Upper lobe of left lung (tissue), 6 donors: ENCODE results near the gene MTCP1. TPM values are rescaled to one million over a fixed set of nuclear protein-coding genes. Genes with fewer than 3 reads are reported as not detected.
A peak's percentile ranks its signal among the peaks of the same experiment; 100 is the strongest.

Experiments used
- ATAC-seq, 2 donors: fragments of 200-7000 bp; cut with Tn5 transposase; one replicate each; pipeline ENCODE4 v1.9.1; 2022; ENCODE audit warnings: mild to moderate bottlenecking in 2 of 2, moderate library complexity in 2 of 2; ENCODE audit not compliant: low FRiP score in 2 of 2
- DNase-seq, 2 donors: peaks; one replicate each; pipeline ENCODE4 v3.0.0-alpha.2; 2019 to 2020
- H3K27ac ChIP-seq, 4 donors: fragments of 200-600 bp; sonication (generic); one replicate each; pipeline ENCODE4 v1.5.1; 2016 to 2019
- H3K27me3 ChIP-seq, 4 donors: fragments of 200-600 bp; sonication (generic); one replicate each; pipeline ENCODE4 v1.5.1; 2017 to 2019
- H3K36me3 ChIP-seq, 4 donors: fragments of 200-600 bp; sonication (generic); one replicate each; pipeline ENCODE4 v1.5.1; 2016 to 2019
- H3K4me1 ChIP-seq, 4 donors: fragments of 200-600 bp; sonication (generic); one replicate each; pipeline ENCODE4 v1.5.1; 2018 to 2019
- H3K4me3 ChIP-seq, 4 donors: fragments of 200-600 bp; sonication (generic); one replicate each; pipeline ENCODE4 v1.5.1; 2017 to 2019; ENCODE audit warnings: mild to moderate bottlenecking in 2 of 4, moderate library complexity in 1 of 4
- H3K9me3 ChIP-seq, 4 donors: fragments of 200-600 bp; sonication (generic); one replicate each; pipeline ENCODE4 v1.5.1; 2018 to 2019
- CTCF ChIP-seq, 6 experiments: fragments of 450-650 bp in 4 of 6; fragments of 200-600 bp in 2 of 6; sonication (generic) in 2 of 6; IDR thresholded peaks; one replicate each; pipeline ENCODE4 v1.5.1; 2016 to 2019; ENCODE audit warnings: antibody characterized with exemption in 6 of 6
- EP300 ChIP-seq, 4 donors: sonication (generic); formaldehyde crosslinking; IDR thresholded peaks; one replicate each; pipeline ENCODE4 v1.5.1; 2017; ENCODE audit warnings: antibody characterized with exemption in 4 of 4, control low read depth in 2 of 4
- POLR2A ChIP-seq, 4 donors: fragments of 450-650 bp; IDR thresholded peaks; one replicate each; pipeline ENCODE4 v1.5.1; 2016 to 2017; ENCODE audit warnings: antibody characterized with exemption in 4 of 4, mild to moderate bottlenecking in 2 of 4
- POLR2AphosphoS5 ChIP-seq, 2 donors: sonication (generic); formaldehyde crosslinking; IDR thresholded peaks; one replicate each; pipeline ENCODE4 v1.5.1; 2017; ENCODE audit warnings: antibody characterized with exemption in 2 of 2
- WGBS, 2 donors: methylation state at CpG; one replicate each; pipeline ENCODE4 v1.1.5; 2017 to 2018; 5-methylcytosine and 5-hydroxymethylcytosine counted together
- total RNA-seq, 6 donors: library from RNA; depleted of rRNA in 4 of 6; stranded (reverse); fragments of >200 nt in 4 of 6; gene quantifications; one replicate each; pipeline versions ENCODE4 v1.1.0 to v1.2.1, GENCODE V29; 2016 to 2021
- donor health status: DM: no; HTN: no; CAD: no; lungs with moderate emphysema.
- donor health status: DM: no; HTN: yes; CAD: no; lungs with severe emphysema.

The MTCP1 gene
- total RNA-seq, 6 donors from 2014 or later, result 3.4 to 12.3 (median 8.0) TPM

DNA sequence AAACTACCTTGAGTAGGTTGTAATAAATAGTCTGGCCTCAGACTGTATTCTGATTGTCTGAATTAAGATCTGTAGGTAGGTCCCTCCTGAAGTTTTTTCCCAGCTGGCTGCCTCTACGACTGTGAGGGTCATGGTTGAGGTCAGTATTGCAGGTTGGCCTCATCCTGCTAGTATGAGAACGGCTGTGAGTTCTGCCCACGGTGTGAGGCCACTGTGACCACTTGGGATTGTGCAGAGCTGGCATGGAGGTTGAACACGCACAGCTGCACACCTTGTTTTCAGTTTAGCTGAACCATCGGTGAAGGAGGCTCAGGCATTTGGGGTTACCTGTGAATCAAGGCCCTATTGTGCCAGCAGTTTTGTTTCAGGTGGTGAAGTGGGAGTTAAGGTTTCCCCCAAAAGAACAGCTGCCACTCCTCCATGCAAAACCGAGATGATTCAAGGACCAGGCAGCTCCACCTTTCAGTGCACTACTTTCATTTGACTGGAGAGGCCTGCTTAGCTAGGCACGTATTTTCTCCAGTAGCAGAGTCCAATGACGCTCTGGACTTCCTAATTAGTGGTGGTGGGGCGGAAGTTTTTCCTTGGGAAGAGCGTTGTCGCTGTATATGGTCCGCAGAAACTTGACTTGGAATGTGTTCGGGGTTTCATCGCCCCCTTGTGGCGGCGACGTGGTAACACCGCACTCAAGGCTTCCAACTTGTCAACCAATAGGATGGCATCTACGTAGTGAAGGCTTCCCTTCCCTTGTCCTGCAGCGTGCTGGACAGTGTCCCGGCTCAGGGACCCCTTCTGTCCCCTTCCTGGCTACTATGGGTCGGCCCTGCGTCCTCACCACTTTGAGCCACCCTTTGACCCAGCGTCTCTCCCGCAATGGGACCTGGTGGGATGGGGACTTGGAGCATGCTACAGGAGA lies 13.8 kb downstream of the MTCP1 start:
- peak; percentile 91 to 92 for ATAC-seq

GRCh38 chrX:155056471-155056870 lies 14.5 kb downstream of the MTCP1 start:
- no peak for ATAC-seq
- no peaks in the 10 kb centered on the region for H3K27me3 ChIP-seq
- H3K4me1 ChIP-seq, result peaks cover 0 to 7% (median 2%) of the 10 kb centered on the region in 4 donors
- H3K27ac ChIP-seq, result peak overlapping the region in 1 of 4 donors; percentile 61
- 83 to 92% methylated on average over 1 of the region's 1 CpG for WGBS, 2 donors
- peaks cover 0 to 14% (median 0%) of the 10 kb centered on the region in 4 donors for H3K36me3 ChIP-seq
- DNase-seq, result no peak
- no peaks in the 10 kb centered on the region for H3K9me3 ChIP-seq
- TF ChIP-seq POLR2AphosphoS5 (IDR thresholded peaks at IDR 0.05) (no peak), CTCF (IDR thresholded peaks at IDR 0.05) (no peak), EP300 (IDR thresholded peaks at IDR 0.05) (no peak), POLR2A (IDR thresholded peaks at IDR 0.05) (no peak)
- H3K4me3 ChIP-seq, result no peak overlapping the region

More for the DNA sequence above, 13.8 kb downstream of the MTCP1 start:
- peaks cover 0 to 9% (median 0%) of the 10 kb centered on the region in 4 donors for H3K36me3 ChIP-seq
- WGBS, 2 donors, result 9 to 32% methylated on average over 4 to 25 of the region's 25 CpGs
- peak; percentile 67 to 83 (median 78) for TF ChIP-seq CTCF (IDR thresholded peaks at IDR 0.05)
- TF ChIP-seq POLR2AphosphoS5 (IDR thresholded peaks at IDR 0.05), result no peak
- TF ChIP-seq POLR2A (IDR thresholded peaks at IDR 0.05), result no peak
- TF ChIP-seq EP300 (IDR thresholded peaks at IDR 0.05), result no peak
- peak; percentile 42 to 69 for DNase-seq
- peak overlapping the region in 1 of 4 donors; percentile 61 for H3K27ac ChIP-seq
- peaks cover 0 to 7% (median 2%) of the 10 kb centered on the region in 4 donors for H3K4me1 ChIP-seq
- H3K27me3 ChIP-seq, result no peaks in the 10 kb centered on the region
- no peaks in the 10 kb centered on the region for H3K9me3 ChIP-seq
- peak overlapping the region in 1 of 4 donors; percentile 20 for H3K4me3 ChIP-seq

- DNase-seq (no peak), ATAC-seq (no peak)
- Histone ChIP-seq H3K27ac (no peak overlapping the region), H3K4me3 (no peak overlapping the region), H3K4me1 (peaks cover 0 to 7% (median 2%) of the 10 kb centered on the region in 4 donors), H3K36me3 (peaks cover 0 to 14% (median 0%) of the 10 kb centered on the region in 4 donors), H3K9me3 (no peaks in the 10 kb centered on the region), H3K27me3 (no peaks in the 10 kb centered on the region)
- TF ChIP-seq POLR2AphosphoS5 (IDR thresholded peaks at IDR 0.05) (no peak), EP300 (IDR thresholded peaks at IDR 0.05) (no peak), POLR2A (IDR thresholded peaks at IDR 0.05) (no peak), CTCF (IDR thresholded peaks at IDR 0.05) (no peak)
- 83 to 86% methylated on average over 3 of the region's 3 CpGs for WGBS, 2 donors
Observed at GRCh38 chrX:155055494-155055893, 15.4 kb downstream of the MTCP1 start.

- TF ChIP-seq CTCF (IDR thresholded peaks at IDR 0.05) (no peak), POLR2AphosphoS5 (IDR thresholded peaks at IDR 0.05) (no peak), POLR2A (IDR thresholded peaks at IDR 0.05) (no peak), EP300 (IDR thresholded peaks at IDR 0.05) (no peak)
- peaks cover 0 to 7% (median 2%) of the 10 kb centered on the region in 4 donors for H3K4me1 ChIP-seq
- ATAC-seq, result no peak
- H3K4me3 ChIP-seq, result no peak overlapping the region
- H3K9me3 ChIP-seq, result no peaks in the 10 kb centered on the region
- H3K27ac ChIP-seq, result no peak overlapping the region
- no peak for DNase-seq
- no peaks in the 10 kb centered on the region for H3K27me3 ChIP-seq
- H3K36me3 ChIP-seq, result peaks cover 0 to 14% (median 0%) of the 10 kb centered on the region in 4 donors
- WGBS, 2 donors, result 88 to 91% methylated on average over 4 of the region's 4 CpGs
Observed at GRCh38 chrX:155054255-155054654, 16.7 kb downstream of the MTCP1 start.
